GM12872 (cell line): Measurements from ENCODE around the gene CACNA1G.

Experiments
- CTCF ChIP-seq: IDR thresholded peaks from 3 replicates; pipeline ENCODE4 v1.5.1; 2011; ENCODE audit warnings: low read depth, mild to moderate bottlenecking, low read length, moderate library complexity; ENCODE audit not compliant: insufficient read depth

Gene CACNA1G

GRCh38 chr17:50527155-50527762 is 33.3 kb upstream of the CACNA1G start:
- TF ChIP-seq CTCF, result no peak

GRCh38 chr17:50527949-50528474 is 32.5 kb upstream of the CACNA1G start:
- no peak for TF ChIP-seq CTCF

GRCh38 chr17:50529849-50530248 is 30.7 kb upstream of the CACNA1G start:
- TF ChIP-seq CTCF, result no peak

GRCh38 chr17:50531428-50532025 is 29.0 kb upstream of the CACNA1G start:
- no peak for TF ChIP-seq CTCF

GRCh38 chr17:50532452-50533024 is 28.0 kb upstream of the CACNA1G start, which contains the start of gene EPN3:
EPN3 (plus strand) TSS chr17:50532735; CDS start chr17:50536557, 3,822 bp downstream.
- no peak for TF ChIP-seq CTCF

GRCh38 chr17:50533185-50533584 is 27.3 kb upstream of the CACNA1G start:
- TF ChIP-seq CTCF, result no peak

- no peak for TF ChIP-seq CTCF
Measured at GRCh38 chr17:50533720-50534148, 26.8 kb upstream of the CACNA1G start.
